Measurements from ENCODE around the gene CCSER1.

CCSER1 gene

GRCh38 chr4:90852237-90852636 lies 725.0 kb downstream of the CCSER1 start:
- in situ Hi-C loops (cut with HindIII; ENCODE audit: low pct_ligation_motif_present, low sequenced_read_pairs), result no loop called here
- TF ChIP-seq CTCF (IDR thresholded peaks at IDR 0.05; ENCODE audit: low read depth, low read length, missing control alignments), result no peak
- Histone ChIP-seq H3K36me3 (replicated peaks) (no peaks in the 10 kb centered on the region), H3K4me3 (ENCODE audit: low read depth, low read length) (no peak overlapping the region), H3K27ac (no peak overlapping the region), H3K27me3 (replicated peaks) (no peaks in the 10 kb centered on the region)
- DNase-seq, result no peak

DNA sequence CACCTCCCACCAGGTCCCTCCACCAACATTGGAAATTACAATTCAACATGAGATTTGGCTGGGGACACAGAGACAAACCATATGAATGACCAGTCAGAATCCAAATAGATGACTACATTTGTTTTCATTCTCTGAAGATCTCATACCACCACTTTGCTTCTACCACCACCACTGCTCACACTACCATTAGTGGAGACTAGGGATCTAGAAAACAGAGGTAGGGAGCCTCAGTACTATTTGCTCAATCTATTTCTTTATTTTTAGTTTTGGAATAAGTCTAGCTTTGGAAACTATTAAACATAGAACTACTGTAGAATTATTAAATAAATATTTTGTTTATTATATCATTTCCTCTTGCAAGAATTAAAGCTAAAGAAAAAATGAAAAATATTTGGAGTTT lies 727.9 kb downstream of the CCSER1 start:
- Histone ChIP-seq H3K36me3 (replicated peaks) (no peaks in the 10 kb centered on the region), H3K4me3 (ENCODE audit: low read depth, low read length) (no peak overlapping the region), H3K27me3 (replicated peaks) (no peaks in the 10 kb centered on the region), H3K27ac (no peak overlapping the region)
- TF ChIP-seq CTCF (IDR thresholded peaks at IDR 0.05; ENCODE audit: low read depth, low read length, missing control alignments), result no peak
- DNase-seq, result peak; percentile 19
- in situ Hi-C loops (cut with HindIII; ENCODE audit: low pct_ligation_motif_present, low sequenced_read_pairs), result no loop called here

DNA sequence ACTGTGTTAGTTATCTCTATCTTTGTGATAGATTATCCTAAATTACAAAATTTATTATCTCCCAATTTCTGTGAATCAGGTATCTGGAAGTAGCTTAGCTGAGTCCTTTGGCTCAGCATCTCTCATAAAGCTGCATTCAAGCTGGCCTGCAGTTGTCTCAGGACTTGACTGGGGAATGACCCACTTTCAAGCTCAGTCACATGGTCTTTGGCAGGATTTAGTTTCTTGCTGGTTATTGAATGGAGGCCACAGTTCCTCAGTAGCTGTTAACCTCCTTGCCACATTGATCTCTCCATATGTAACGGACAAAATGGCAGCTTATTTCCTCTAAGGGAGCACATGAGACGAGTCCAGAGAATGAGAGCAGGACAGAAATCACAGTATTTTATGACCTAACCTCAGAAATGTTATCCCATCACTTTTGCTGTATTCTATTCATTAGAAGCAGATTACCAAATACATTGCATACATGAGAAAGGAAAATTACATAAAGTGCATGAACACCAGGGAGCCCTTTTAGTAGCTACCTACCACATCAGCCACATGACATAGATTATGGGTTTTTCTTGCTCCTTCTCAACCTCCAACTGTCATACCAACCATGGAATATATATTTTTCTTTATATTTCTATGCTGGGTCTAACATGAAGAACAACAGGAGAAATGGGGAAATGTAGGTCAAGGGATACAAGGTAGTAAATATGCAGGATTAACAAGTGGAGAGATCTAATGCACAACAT lies 730.1 kb downstream of the CCSER1 start:
- no peak for DNase-seq
- Histone ChIP-seq H3K36me3 (replicated peaks) (no peaks in the 10 kb centered on the region), H3K27me3 (replicated peaks) (no peaks in the 10 kb centered on the region), H3K27ac (no peak overlapping the region), H3K4me3 (ENCODE audit: low read depth, low read length) (no peak overlapping the region)
- in situ Hi-C loops (cut with HindIII; ENCODE audit: low pct_ligation_motif_present, low sequenced_read_pairs), result no loop called here
- TF ChIP-seq CTCF (IDR thresholded peaks at IDR 0.05; ENCODE audit: low read depth, low read length, missing control alignments), result no peak

- H3K27me3 ChIP-seq (replicated peaks), result no peaks in the 10 kb centered on the region
- no peak for TF ChIP-seq CTCF (IDR thresholded peaks at IDR 0.05; ENCODE audit: low read depth, low read length, missing control alignments)
- H3K4me3 ChIP-seq (ENCODE audit: low read depth, low read length), result no peak overlapping the region
- in situ Hi-C loops (cut with HindIII; ENCODE audit: low pct_ligation_motif_present, low sequenced_read_pairs), result no loop called here
- DNase-seq, result no peak
- no peak overlapping the region for H3K27ac ChIP-seq
- no peaks in the 10 kb centered on the region for H3K36me3 ChIP-seq (replicated peaks)
Observed at GRCh38 chr4:90875791-90876190, 748.6 kb downstream of the CCSER1 start.

DNA sequence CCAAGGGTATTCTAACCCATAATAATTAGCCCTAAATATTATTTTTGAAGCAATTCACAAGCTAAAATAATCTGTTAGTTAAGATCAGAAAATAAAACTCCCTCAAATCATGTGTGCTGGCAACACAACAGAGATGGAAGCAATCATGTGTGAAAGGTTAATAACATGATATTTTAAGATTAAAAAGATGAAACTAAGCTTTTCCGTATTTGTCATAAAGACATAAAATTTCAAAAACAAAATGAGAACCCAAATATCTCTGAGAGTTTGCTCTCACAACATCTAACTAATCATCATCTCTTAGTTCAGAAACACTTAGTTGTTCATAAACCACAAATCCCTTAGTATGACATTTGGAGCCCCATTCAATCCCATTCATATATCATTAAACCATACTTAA lies 749.1 kb downstream of the CCSER1 start:
- no peaks in the 10 kb centered on the region for H3K36me3 ChIP-seq (replicated peaks)
- no peaks in the 10 kb centered on the region for H3K27me3 ChIP-seq (replicated peaks)
- TF ChIP-seq CTCF (IDR thresholded peaks at IDR 0.05; ENCODE audit: low read depth, low read length, missing control alignments), result no peak
- in situ Hi-C loops (cut with HindIII; ENCODE audit: low pct_ligation_motif_present, low sequenced_read_pairs), result no loop called here
- H3K4me3 ChIP-seq (ENCODE audit: low read depth, low read length), result no peak overlapping the region
- H3K27ac ChIP-seq, result no peak overlapping the region
- no peak for DNase-seq

DNA sequence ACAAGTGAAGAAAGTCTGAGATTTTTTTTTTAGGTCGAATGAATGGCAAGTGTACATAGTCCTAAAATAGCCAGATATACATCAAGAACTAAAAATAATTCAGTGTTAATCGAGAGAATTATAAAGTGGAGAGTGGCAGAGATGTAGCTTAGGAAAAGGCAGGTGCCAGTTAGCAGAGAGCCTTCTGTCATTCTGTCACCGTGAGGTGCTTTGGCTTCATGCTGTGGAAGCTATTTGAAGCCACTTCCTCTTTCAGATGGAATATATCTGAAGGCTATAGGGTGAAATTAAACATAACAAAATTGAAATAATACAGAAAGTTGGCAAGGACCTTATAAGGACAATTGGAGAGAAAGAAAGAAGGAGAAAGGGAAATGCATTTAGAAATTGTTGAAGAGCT lies 756.3 kb downstream of the CCSER1 start:
- Histone ChIP-seq H3K27ac (no peak overlapping the region), H3K27me3 (replicated peaks) (no peaks in the 10 kb centered on the region), H3K4me3 (ENCODE audit: low read depth, low read length) (no peak overlapping the region), H3K36me3 (replicated peaks) (no peaks in the 10 kb centered on the region)
- no peak for TF ChIP-seq CTCF (IDR thresholded peaks at IDR 0.05; ENCODE audit: low read depth, low read length, missing control alignments)
- no peak for DNase-seq
- in situ Hi-C loops (cut with HindIII; ENCODE audit: low pct_ligation_motif_present, low sequenced_read_pairs), result no loop called here

Measured in brain microvascular endothelial cell (primary cell).